Glutamatergic neuron (in vitro differentiated cells): Measurements from ENCODE around the gene GTF2IRD2. TPM values are rescaled to one million over a fixed set of nuclear protein-coding genes. Genes with fewer than 3 reads are reported as not detected.

ENCODE experiments used
- total RNA-seq: library from RNA; stranded (reverse); fragmentation: NEBNext Ultra II Directional; extraction: Animal tissue kit (Norgen Biotek cat#: 25700); gene quantifications from one replicate; pipeline ENCODE4 v1.2.1, GENCODE V29; 2021; ENCODE audit not compliant: unreplicated experiment

GTF2IRD2 gene
- total RNA-seq, 1 donor from 2014 or later: 9.3 TPM

Other genes starting within 250 kb of the GTF2IRD2 start
- gene GTF2I, start 193.9 kb downstream of the GTF2IRD2 start, total RNA-seq: 391 TPM
- gene NCF1, start 77.6 kb downstream of the GTF2IRD2 start, total RNA-seq: 0.54 TPM
- 74.2 TPM for gene CASTOR2, start 113.1 kb upstream of the GTF2IRD2 start, total RNA-seq
- 28.9 TPM for gene RCC1L, start 222.2 kb upstream of the GTF2IRD2 start, total RNA-seq
- gene GTF2IRD2B, start 241.0 kb upstream of the GTF2IRD2 start, total RNA-seq: 22.6 TPM